ENCODE data around the gene LILRA5.
"Not testable (repeated sequence)": the region's sequence is repeated elsewhere in the genome, so short reads cannot be mapped to it uniquely, and the experiment has no call there.

LILRA5 gene

GRCh38 chr19:54302257-54302656 lies 10.7 kb downstream of the LILRA5 start:
- DNase-seq (ENCODE audit: low read depth in 2 of 2) = no peak

- no peak for DNase-seq (ENCODE audit: low read depth in 2 of 2)
These were observed 13.5 kb downstream of the LILRA5 start for GRCh38 chr19:54299515-54299914.

GRCh38 chr19:54299126-54299498 lies 13.9 kb downstream of the LILRA5 start:
- DNase-seq (ENCODE audit: low read depth in 2 of 2) = no peak

- no peak for DNase-seq (ENCODE audit: low read depth in 2 of 2)
These were observed 14.4 kb downstream of the LILRA5 start for GRCh38 chr19:54298357-54299125.

GRCh38 chr19:54297759-54298305 lies 15.1 kb downstream of the LILRA5 start:
- no peak for DNase-seq (ENCODE audit: low read depth in 2 of 2)

GRCh38 chr19:54294539-54294938 lies 18.4 kb downstream of the LILRA5 start:
- DNase-seq (ENCODE audit: low read depth in 2 of 2) = no peak

GRCh38 chr19:54289160-54289559 lies 23.8 kb downstream of the LILRA5 start:
- not testable (repeated sequence) for DNase-seq (ENCODE audit: low read depth in 2 of 2)

GRCh38 chr19:54287456-54287855 lies 25.5 kb downstream of the LILRA5 start:
- DNase-seq (ENCODE audit: low read depth in 2 of 2) = no peak

GRCh38 chr19:54286283-54286682 lies 26.7 kb downstream of the LILRA5 start:
- DNase-seq (ENCODE audit: low read depth in 2 of 2) = not testable (repeated sequence)

GRCh38 chr19:54285427-54286056 lies 27.4 kb downstream of the LILRA5 start:
- not testable (repeated sequence) for DNase-seq (ENCODE audit: low read depth in 2 of 2)

- no peak for DNase-seq (ENCODE audit: low read depth in 2 of 2)
These were observed 30.1 kb downstream of the LILRA5 start for GRCh38 chr19:54282686-54283470.

GRCh38 chr19:54281729-54282075 lies 31.3 kb downstream of the LILRA5 start:
- not testable (repeated sequence) for DNase-seq (ENCODE audit: low read depth in 2 of 2)

- no peak for DNase-seq (ENCODE audit: low read depth in 2 of 2)
These were observed 31.8 kb downstream of the LILRA5 start, which contains the start of gene LILRB2 for GRCh38 chr19:54281007-54281728. Gene LILRB2 (minus strand): TSS chr19:54281110. CDS start chr19:54280496, 614 bp downstream.

GRCh38 chr19:54280441-54280840 lies 32.5 kb downstream of the LILRA5 start:
- not testable (repeated sequence) for DNase-seq (ENCODE audit: low read depth in 2 of 2)

- DNase-seq (ENCODE audit: low read depth in 2 of 2) = not testable (repeated sequence)
These were observed 32.9 kb downstream of the LILRA5 start for GRCh38 chr19:54280025-54280424.

- DNase-seq (ENCODE audit: low read depth in 2 of 2) = no peak
These were observed 33.5 kb downstream of the LILRA5 start for GRCh38 chr19:54279406-54279962.

GRCh38 chr19:54278571-54279195 lies 34.3 kb downstream of the LILRA5 start:
- not testable (repeated sequence) for DNase-seq (ENCODE audit: low read depth in 2 of 2)

GRCh38 chr19:54278056-54278455 lies 34.9 kb downstream of the LILRA5 start:
- not testable (repeated sequence) for DNase-seq (ENCODE audit: low read depth in 2 of 2)

- not testable (repeated sequence) for DNase-seq (ENCODE audit: low read depth in 2 of 2)
These were observed 35.8 kb downstream of the LILRA5 start for GRCh38 chr19:54277111-54277615.

GRCh38 chr19:54275951-54276350 lies 37.0 kb downstream of the LILRA5 start:
- no peak for DNase-seq (ENCODE audit: low read depth in 2 of 2)

All from stimulated activated CD8-positive, alpha-beta memory T cell treated with anti-CD3 and anti-CD28 coated beads, Interleukin-7, amount 100 ng/mL, for 4 hours (primary cell).